NK-92 (cell line): ENCODE measurements around the gene LDOC1.
"Not testable (repeated sequence)": the region's sequence is repeated elsewhere in the genome, so short reads cannot be mapped to it uniquely, and the experiment has no call there.

Source experiments
- DNase-seq: peaks from one replicate; lab custom pipeline; 2025; ENCODE audit not compliant: unreplicated experiment; lab: John Stamatoyannopoulos, UW

LDOC1 gene

DNA sequence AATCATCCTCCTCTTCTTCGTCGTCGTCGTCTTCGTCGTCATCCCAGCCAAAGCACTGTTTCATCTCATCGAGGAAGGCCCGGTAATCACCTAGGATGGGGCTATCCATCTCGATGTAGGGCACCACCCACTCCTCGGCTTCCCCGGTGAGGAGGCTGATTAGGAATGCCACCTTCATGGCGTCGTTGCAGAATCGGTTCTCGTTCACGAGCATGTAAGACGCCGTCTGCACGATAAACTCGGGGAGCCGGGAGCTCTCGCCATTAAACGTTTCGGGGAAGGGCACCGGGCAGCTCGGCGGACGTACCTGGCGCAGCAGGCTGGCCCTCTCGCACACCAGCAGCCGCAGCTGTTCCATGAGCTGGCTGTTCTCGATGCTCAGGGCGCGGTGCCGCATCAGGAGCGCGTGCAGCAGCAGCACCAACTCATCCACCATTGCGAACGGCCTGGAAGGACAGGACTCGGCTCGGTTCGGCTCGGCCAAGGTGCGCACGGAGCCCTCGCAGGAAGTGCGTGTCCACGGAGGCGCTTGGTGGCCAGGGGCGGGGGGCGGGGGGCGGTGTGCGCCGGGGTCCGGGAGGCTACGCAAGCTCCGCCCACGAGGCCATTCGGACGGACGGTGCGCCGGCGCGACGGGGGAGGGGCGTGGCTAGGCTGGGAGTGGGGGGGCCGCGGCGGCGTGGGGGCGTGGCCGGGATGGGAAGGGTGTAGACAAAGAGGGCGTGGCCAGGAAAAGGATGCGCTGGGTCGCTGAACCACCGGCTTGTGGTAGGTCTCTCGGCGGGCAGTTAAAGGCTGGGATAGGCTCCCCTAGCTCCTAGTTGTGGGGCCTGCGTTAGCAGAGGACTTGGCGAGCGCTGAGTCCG, at the start of gene LDOC1:
LDOC1 (minus strand) TSS at position 544 of the 866 bp plus-strand sequence; CDS start at position 436, 108 bp downstream.
- no peak for DNase-seq

DNA sequence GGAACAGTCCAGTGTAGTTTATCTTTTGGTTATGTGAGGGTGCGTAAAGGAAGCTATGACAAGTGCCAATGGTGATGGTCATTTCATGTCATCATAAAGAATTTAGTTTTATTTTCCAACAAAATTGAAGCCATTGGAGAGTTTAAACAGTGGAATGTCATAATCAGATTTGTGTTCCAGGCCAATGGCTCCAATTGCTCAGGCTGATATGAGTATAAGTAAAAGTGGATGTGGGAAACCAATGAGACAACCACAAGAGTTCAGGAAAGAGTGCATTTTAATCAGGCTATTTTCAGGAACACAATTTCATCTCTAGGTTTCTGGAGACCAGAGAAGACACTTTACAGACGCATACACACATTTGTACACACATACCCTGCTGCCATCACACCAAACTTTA, 44.7 kb upstream of the LDOC1 start:
- no peak for DNase-seq

DNA sequence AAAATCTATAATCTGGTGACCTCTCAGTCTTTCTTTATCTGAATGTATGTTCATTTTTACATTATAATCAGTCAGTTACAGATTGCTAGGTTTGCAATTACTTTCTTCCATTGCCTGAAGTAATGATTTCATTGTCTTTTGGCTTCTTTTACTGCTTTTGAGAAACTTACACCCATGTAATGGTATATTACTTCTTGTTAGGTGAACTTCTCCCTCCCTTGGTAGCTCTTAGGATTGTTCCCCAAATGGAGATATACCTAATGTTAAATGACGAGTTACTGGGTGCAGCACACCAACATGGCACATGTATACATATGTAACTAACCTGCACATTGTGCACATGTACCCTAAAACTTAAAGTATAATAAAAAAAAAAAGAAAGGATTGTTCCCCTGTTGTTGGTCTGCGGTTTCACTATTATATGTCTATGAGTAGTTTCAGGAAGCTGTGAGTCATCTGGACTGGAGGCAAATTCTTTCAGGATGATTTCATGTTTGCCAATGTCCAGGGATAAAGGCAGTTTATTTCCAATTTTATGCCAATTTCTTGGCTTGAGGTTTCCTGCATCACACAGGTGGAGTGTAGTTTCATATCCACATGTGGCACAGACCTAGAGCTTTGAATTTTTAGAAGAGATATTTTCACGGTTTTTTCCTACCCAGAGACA, 43.5 kb upstream of the LDOC1 start:
- DNase-seq: no peak

DNA sequence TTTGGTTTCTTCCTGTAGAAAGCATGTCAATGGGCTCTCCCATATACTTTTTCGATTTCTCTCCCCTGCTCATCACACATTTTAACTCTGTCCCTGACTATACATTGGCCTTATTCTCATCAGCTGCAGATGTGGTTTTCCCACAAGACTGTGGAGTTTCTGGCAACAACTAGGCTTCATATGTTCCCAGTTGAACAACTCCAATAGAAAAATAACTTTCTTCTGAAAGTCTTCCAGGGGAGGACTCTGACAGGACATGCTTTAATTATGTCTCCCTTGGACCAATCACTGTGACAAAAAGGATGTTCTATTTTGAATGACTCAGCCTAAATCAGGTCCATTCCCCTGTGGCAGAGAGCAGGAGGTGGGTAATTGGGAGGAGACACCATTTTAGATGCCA, 37.3 kb upstream of the LDOC1 start:
- DNase-seq: no peak

DNA sequence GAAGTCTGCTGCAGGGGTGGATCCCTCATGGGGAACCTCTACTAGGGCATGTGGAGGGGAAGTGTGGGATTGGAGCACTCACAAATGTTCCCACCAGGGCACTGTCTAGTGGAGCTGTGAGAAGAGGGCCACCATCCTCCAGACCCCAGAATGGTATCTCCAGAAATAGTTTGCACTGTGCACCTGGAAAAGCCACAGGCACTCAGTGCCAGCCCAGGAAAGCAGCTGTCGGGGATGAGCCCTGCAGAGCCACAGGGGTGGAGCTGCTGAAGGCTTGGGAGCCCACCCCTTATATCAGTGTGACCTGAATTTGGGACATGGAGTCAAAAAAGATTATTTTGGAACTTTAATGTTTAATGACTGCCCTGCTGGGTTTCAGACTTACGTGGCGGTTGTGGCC, 25.0 kb upstream of the LDOC1 start:
- DNase-seq: no peak

DNA sequence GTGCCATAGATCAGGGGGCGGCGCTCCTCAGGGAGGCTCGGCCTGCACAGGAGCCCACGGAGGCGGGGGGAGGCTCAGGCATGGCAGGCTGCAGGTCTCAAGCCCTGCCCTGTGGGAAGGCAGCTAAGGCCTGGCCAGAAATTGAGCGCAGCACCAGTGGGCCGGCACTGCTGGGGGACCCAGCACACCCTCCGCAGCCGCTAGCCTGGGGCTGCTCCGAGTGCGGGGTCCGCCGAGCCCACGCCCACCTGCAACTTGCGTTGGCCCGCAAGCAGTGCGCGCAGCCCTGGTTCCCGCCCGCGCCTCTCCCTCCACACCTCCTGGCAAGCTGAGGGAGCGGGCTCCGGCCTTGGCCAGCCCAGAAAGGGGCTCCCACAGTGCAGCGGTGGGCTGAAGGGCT, 11.6 kb upstream of the LDOC1 start:
- DNase-seq: not testable (repeated sequence)

DNA sequence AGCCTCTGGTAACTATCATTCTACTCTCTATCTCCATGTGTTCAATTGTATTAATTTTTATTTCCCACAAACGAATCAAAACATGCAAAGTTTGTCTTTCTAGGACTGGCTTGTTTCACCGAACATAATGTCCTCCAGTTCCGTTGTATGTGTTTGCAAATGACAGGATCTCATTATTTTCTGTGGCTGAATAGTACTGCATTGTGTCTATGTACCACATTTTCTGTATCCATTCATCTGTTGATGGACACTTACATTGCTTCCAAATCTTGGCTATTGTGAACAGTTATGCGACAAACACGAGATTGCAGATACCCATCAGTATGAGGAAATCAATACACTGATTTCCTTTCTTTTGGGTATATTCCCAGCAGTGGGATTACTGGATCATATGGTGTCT, 8.4 kb upstream of the LDOC1 start:
- no peak for DNase-seq

DNA sequence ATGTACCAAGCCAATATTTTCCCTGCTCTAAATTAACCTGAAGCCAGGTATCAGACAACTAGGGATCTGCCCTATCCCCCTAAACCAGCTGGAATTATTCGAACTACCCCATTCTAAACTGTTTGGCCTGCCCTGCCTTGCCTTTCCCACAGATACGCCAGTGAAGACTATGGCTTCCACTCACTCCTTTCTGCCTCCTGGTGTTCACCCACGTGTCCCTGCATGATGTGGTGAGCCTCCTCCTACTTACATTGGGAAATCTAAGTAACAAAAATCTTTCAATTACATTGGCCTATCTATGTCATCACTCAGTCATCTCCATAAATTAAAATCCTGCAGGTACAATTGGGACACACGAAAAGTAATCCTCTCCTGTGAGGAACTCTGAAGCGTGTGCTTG, 6.1 kb upstream of the LDOC1 start:
- DNase-seq: no peak

DNA sequence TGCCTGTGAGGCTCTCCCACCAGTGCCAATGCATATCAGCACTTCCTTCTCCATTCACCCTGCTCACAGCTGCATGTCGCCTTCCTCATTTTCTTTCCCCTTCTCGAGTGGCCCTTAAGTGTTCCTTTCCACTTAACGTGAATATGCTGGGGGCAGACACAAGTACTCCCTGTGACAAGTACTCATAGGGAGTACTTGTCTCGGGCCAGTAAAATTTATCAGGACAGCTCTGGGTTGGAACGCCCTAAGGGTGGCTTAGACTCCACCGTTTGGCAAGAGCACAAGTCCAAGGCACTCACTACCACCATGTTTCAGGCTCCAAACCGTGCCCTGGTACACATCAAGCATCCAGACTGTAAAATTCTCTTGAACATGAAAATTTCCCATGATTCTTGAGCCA, 3.9 kb upstream of the LDOC1 start:
- no peak for DNase-seq

DNA sequence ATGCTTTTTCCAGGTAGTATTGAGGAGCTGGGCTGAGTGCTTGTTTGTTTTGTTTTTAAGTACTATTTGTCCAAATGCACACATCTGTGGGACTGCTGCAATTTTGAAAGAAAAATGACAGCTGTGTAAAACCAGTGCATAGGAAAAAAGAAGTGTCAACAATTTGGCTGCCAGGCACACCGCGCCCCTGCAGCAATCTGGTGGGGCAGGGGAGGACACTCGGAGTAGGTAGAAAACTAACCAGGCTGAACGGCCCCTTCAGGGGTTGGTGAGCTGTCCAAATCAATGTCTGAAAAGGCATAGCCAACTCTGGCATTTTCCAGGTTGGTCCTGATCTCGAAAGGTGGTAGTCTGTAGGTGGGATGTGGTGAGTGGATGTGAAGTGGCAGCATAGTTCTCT, 1.1 kb downstream of the LDOC1 start:
- no peak for DNase-seq

DNA sequence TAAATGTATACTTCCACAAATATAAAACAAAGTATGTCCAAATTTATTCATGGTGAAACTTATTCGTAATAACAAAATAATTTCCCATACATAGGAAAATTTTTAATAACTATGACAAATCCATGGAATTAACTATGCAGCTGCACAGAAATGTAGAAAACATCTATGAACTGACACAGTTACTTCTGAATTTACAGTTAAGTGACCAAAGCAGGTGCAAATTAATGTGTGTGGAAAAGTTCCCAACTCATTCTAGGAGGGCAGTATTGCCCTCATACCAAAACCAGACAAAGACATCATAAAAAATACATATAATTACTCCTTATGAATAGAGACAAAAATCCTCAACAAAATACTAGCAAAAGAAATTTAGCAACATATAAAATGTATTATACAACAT, 12.5 kb downstream of the LDOC1 start:
- no peak for DNase-seq

DNA sequence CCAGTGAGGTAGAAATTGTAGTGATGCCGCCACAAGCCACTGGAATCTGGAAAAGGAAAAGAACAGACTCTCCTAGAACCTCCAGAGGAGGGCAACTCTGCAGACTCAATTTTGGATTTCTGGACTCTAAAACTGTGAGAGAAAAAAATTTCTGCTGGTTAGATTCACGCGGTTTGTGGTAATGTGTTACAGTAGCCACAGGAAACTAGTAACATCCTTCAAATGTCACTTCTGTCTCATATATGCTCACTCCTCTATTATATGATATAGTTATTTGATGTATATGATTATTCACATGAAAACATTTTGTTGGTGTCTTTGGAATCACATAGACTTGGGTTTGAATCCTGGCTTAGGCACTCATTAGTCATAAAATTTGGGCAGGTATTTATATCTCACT, 18.8 kb downstream of the LDOC1 start:
- no peak for DNase-seq

DNA sequence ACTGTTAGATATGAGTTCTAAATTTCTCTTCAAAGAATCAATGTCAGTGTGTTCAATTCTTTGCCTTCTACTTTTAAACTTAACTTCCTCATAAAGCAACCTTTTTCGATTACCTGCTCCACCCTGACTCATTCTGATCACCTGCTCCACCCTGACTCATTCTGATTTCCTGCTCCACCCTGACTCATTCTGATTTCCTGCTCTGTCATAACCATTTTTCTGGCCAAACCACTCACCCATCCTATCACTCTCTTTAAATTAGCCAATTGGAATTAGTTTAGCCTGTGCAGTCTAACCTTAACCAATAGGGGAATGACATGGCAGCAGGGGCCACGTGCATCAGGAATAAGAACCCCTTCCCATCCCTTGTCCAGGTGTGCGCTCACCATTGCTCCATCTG, 21.7 kb downstream of the LDOC1 start:
- DNase-seq: not testable (repeated sequence)

DNA sequence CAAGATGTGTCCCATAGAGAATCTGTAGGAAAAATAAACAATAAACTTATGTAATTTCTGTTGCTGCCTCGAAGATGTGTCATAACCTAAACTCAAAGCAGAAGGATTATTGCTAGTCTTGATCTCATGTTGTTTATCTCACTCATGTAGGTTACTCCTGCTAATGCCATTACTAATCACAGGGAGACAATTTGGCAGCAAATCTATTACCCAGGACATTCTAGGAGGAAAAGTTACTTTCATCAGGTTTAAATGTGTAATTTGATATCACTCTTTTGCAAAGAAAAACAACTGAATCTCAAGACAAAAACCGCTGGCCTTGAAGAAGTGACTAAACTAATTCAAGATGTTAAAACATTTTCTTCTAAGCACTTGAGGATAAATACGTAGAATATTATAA, 34.0 kb downstream of the LDOC1 start:
- DNase-seq: no peak

DNA sequence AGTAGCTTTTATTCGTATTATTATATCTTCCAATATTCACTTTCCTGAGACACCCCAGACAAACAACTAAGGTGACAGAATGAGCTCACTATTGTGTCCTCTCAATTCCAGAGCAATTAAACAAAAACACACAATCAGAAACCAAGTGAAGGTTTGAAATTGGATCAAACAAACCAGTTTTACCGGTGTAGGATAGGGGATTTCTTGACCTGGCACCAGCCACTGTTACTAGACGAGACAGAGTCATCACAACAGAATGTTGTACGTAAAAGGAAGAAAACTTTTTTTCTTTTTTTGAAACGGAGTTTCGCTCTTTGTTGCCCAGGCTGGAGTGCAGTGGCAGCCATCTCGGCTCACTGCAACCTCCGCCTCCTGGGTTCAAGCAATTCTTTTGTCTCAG, 43.7 kb downstream of the LDOC1 start:
- no peak for DNase-seq

DNA sequence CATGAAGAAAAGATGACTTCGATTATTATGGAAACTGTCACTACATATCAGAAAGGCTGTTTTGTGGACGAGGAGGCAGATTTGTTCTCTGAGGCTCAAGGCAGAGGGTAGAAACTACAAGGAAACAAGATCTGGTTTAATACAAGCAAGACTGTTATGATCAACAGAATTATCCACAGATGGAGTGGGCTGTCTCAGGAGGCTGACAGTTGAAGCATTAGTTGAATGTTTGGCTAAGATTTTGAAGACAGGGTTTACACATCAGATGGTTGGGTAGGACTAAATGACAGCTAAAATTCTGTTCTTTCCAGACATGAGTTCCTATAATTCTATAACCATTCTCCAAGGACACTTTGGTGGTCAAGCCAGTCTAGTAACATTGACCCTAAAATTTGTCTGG, 49.8 kb downstream of the LDOC1 start:
- DNase-seq: no peak
